B cell (primary cell): Measurements from ENCODE around the gene GRIN2D.

Experiments used
- CTCF ChIP-seq: fragments of 200-600 bp; IDR thresholded peaks from one replicate; pipeline ENCODE4 v1.8.0; 2022; ENCODE audit warnings: antibody characterized with exemption, mild to moderate bottlenecking
- EZH2 ChIP-seq: IDR thresholded peaks from 2 replicates; pipeline ENCODE4 v1.6.1; 2012; ENCODE audit warnings: borderline replicate concordance, low read depth, mild to moderate bottlenecking, moderate library complexity, low read length; ENCODE audit not compliant: insufficient read depth, poor library complexity, severe bottlenecking

DNA sequence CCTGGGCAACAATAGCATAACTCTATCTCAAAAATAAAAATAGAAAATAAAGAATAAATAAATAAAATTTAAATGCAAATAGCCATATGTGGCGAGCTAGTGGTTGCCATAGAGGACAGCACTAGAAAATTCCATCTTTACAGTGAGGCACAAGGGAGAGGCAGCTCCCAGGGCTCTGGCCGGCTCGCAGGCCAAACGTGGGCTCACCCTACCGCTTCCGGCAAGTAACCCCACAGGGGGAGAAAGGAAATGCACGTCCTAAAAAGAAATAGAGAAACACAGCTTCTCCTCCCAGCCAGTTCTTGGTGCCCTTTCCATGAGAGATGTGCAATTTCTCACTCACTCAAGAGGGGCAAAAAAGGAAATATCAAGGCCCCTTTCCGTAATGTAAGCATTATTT is 39.9 kb downstream of the GRIN2D start:
- TF ChIP-seq EZH2 (no peak), CTCF (no peak)
